Measurements from ENCODE around the gene RIMBP2.

- TF ChIP-seq CTCF (IDR thresholded peaks at IDR 0.05) (no peak), EP300 (IDR thresholded peaks at IDR 0.05) (no peak)
Measured at GRCh38 chr12:130456375-130457199, 259.5 kb downstream of the RIMBP2 start.

Data from tibial nerve (tissue), 4 donors.